GM12878 (cell line): ENCODE results near the gene RMDN3. TPM values are rescaled to one million over a fixed set of nuclear protein-coding genes. Genes with fewer than 3 reads are reported as not detected.

ENCODE experiments used
- BHLHE40 ChIP-seq, 2 experiments: fragments of 450-650 bp in 1 of 2; IDR thresholded peaks; 2 replicates each; pipeline ENCODE4 v1.6.1; 2011 to 2017; ENCODE audit warnings: low read depth in 2 of 2, borderline replicate concordance in 1 of 2, improper control_type of control experiment in 1 of 2, low read length in 1 of 2, mild to moderate bottlenecking in 1 of 2
- CTCF ChIP-seq, 3 experiments: IDR thresholded peaks in 2 of 3; conservative IDR thresholded peaks in 1 of 3; 2 replicates each; pipeline ENCODE4 v1.5.1; 2011; ENCODE audit warnings: low read depth in 3 of 3, low read length in 3 of 3, mild to moderate bottlenecking in 3 of 3, control low read depth in 2 of 3, moderate library complexity in 2 of 3, inconsistent platforms in 1 of 3, mixed read lengths in 1 of 3; ENCODE audit not compliant: control insufficient read depth in 2 of 3, insufficient read depth in 1 of 3; ENCODE audit errors: extremely low read depth in 1 of 3
- E2F8 ChIP-seq: fragments of 450-650 bp; IDR thresholded peaks from 2 replicates; pipeline ENCODE4 v1.6.1; 2018; ENCODE audit warnings: mild to moderate bottlenecking, low read depth, moderate library complexity; ENCODE audit not compliant: partially characterized antibody
- EGR1 ChIP-seq, 2 experiments: IDR thresholded peaks; 1 replicate in 1 of 2; 2 replicates in 1 of 2; pipeline ENCODE4 v1.6.1; 2011 to 2012; ENCODE audit warnings: low read depth in 2 of 2, low read length in 2 of 2, borderline replicate concordance in 1 of 2, mild to moderate bottlenecking in 1 of 2, moderate library complexity in 1 of 2
- IKZF2 ChIP-seq, 2 experiments: fragments of 450-650 bp; IDR thresholded peaks; 2 replicates each; pipeline ENCODE4 v1.6.1; 2017; ENCODE audit warnings: mild to moderate bottlenecking in 2 of 2, moderate library complexity in 2 of 2
- LARP7 ChIP-seq: fragments of 450-650 bp; IDR thresholded peaks from 2 replicates; pipeline ENCODE4 v1.6.1; 2017; ENCODE audit warnings: mild to moderate bottlenecking
- MAX ChIP-seq: IDR thresholded peaks from 2 replicates; pipeline ENCODE4 v1.6.1; 2012; ENCODE audit warnings: low read depth, low read length, improper control_type of control experiment
- RAD21 ChIP-seq: IDR thresholded peaks from 2 replicates; pipeline ENCODE4 v1.6.1; 2011; ENCODE audit warnings: mild to moderate bottlenecking, low read depth, low read length, moderate library complexity; ENCODE audit not compliant: insufficient read depth
- SMARCA5 ChIP-seq: fragments of 450-650 bp; IDR thresholded peaks from 2 replicates; pipeline ENCODE4 v1.6.1; 2017; ENCODE audit warnings: mild to moderate bottlenecking
- USF2 ChIP-seq: IDR thresholded peaks from 2 replicates; pipeline ENCODE4 v1.6.1; 2011; ENCODE audit warnings: low read depth, low read length, improper control_type of control experiment, borderline replicate concordance
- polyA plus RNA-seq, 11 experiments: library from polyadenylated mRNA; depleted of rRNA in 4 of 11; unstranded in 6 of 11; stranded (reverse) in 5 of 11; fragments of >200 nt; fragmentation: Nextera tagmentation in 4 of 11; fragmentation: Illumina TruSeq in 1 of 11; extraction: Ambion mirVana in 4 of 11; extraction: Trizol in 1 of 11; gene quantifications; 1 replicate in 1 of 11; 2 replicates in 10 of 11; pipeline versions ENCODE4 v1.2.1 to v1.2.3, GENCODE V29; 2011 to 2016; ENCODE audit warnings: inconsistent platforms in 2 of 11, missing spikeins in 2 of 11, low read depth in 1 of 11
- total RNA-seq, 4 experiments: library from RNA; depleted of rRNA in 3 of 4; stranded (reverse); fragments of >200 nt in 3 of 4; fragmentation: Illumina TruSeq in 1 of 4; extraction: Trizol in 1 of 4; gene quantifications; 2 replicates each; pipeline versions ENCODE4 v1.2.1 to v1.2.3, GENCODE V29; 2013 to 2021

The RMDN3 gene
- total and polyA plus RNA-seq, 10 of the 15 experiments (the other 5 are each of a cell fraction or from before 2014, with no cell fraction given), result 5.7 to 44.4 (median 20.3) TPM

GRCh38 chr15:40782609-40783227, 27.7 kb upstream of the RMDN3 start (continued):
- TF ChIP-seq USF2 (no peak), CTCF (IDR thresholded peaks at IDR 0.05 in 2 of 3, conservative IDR thresholded peaks at IDR 0.05 in 1 of 3; ENCODE audit: control insufficient read depth in 2 of 3, extremely low read depth in 1 of 3, insufficient read depth in 1 of 3, low read depth in 3 of 3, low read length in 3 of 3) (peak; percentile 89 to 98 (median 97)), EGR1 (IDR thresholded peaks at IDR 0.05; ENCODE audit: borderline replicate concordance in 1 of 2, low read depth in 2 of 2, low read length in 2 of 2) (no peak), LARP7 (0 out of 2 replicates have a peak, but pooled peaks have one; percentile 37), MAX (peak; percentile 18; the same call in 1 of the 2 replicates), SMARCA5 (peak; percentile 80), RAD21 (peak; percentile 88), IKZF2 (IDR thresholded peaks at IDR 0.05) (no peak), E2F8 (no peak), BHLHE40 (IDR thresholded peaks at IDR 0.05; ENCODE audit: borderline replicate concordance in 1 of 2, low read depth in 2 of 2, low read length in 1 of 2) (peak; percentile 16 to 60; a peak in 1 of 4 replicates)
